ENCODE measurements around the gene SNTG2. TPM values are rescaled to one million over a fixed set of nuclear protein-coding genes. Genes with fewer than 3 reads are reported as not detected.

The SNTG2 gene
- total RNA-seq, 4 donors from 2014 or later = 1.7 to 5.9 (median 2.0) TPM; not detected in 1

GRCh38 chr2:1283020-1283801 lies 332.6 kb downstream of the SNTG2 start:
- Histone ChIP-seq H3K27ac (no peak overlapping the region), H3K9me3 (no peaks in the 10 kb centered on the region), H3K4me3 (no peak overlapping the region), H3K4me1 (no peaks in the 10 kb centered on the region), H3K36me3 (no peaks in the 10 kb centered on the region), H3K27me3 (peaks cover 0 to 7% (median 0%) of the 10 kb centered on the region in 4 donors)
- 72 to 88% methylated on average over 12 to 19 of the region's 21 CpGs for WGBS, 2 donors
- intact Hi-C loops (cut with DNase I) = no loop called here
- DNase-seq = no peak
- no peak for TF ChIP-seq POLR2A (IDR thresholded peaks at IDR 0.05)
- TF ChIP-seq, protein P1, sequence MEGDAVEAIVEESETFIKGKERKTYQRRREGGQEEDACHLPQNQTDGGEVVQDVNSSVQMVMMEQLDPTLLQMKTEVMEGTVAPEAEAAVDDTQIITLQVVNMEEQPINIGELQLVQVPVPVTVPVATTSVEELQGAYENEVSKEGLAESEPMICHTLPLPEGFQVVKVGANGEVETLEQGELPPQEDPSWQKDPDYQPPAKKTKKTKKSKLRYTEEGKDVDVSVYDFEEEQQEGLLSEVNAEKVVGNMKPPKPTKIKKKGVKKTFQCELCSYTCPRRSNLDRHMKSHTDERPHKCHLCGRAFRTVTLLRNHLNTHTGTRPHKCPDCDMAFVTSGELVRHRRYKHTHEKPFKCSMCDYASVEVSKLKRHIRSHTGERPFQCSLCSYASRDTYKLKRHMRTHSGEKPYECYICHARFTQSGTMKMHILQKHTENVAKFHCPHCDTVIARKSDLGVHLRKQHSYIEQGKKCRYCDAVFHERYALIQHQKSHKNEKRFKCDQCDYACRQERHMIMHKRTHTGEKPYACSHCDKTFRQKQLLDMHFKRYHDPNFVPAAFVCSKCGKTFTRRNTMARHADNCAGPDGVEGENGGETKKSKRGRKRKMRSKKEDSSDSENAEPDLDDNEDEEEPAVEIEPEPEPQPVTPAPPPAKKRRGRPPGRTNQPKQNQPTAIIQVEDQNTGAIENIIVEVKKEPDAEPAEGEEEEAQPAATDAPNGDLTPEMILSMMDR (IDR thresholded peaks at IDR 0.05) = no peak

GRCh38 chr2:1283871-1284270 lies 333.2 kb downstream of the SNTG2 start:
- no peaks in the 10 kb centered on the region for H3K36me3 ChIP-seq
- no peaks in the 10 kb centered on the region for H3K9me3 ChIP-seq
- H3K27me3 ChIP-seq = peaks cover 0 to 7% (median 0%) of the 10 kb centered on the region in 4 donors
- H3K4me1 ChIP-seq = no peaks in the 10 kb centered on the region
- H3K4me3 ChIP-seq = no peak overlapping the region
- no peak for DNase-seq
- TF ChIP-seq POLR2A (IDR thresholded peaks at IDR 0.05) = no peak
- TF ChIP-seq, protein P1 (IDR thresholded peaks at IDR 0.05) = no peak
- H3K27ac ChIP-seq = no peak overlapping the region
- 67 to 82% methylated on average over 10 of the region's 10 CpGs for WGBS, 2 donors
- intact Hi-C loops (cut with DNase I) = no loop called here

DNA sequence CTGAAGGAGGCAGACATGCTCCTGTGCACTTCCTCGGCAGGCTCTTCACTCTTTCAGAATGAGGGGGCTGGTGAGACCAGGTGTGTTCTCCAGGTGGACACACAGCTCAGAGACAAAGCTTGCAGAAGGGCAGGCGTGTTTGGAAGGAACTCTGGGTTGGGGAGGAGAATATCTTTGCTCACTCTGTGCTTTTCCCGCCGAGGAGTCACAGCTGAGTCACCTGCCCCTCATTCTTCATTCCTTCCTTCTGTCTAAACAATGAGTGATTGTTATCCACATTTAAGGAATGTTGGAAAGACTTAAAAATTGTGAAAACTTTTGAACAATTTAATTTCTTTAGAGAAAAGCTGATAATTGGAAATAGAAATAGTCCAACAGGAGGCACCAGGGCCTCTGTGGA lies 336.3 kb downstream of the SNTG2 start:
- intact Hi-C loops (cut with DNase I) = no loop called here
- TF ChIP-seq POLR2A (IDR thresholded peaks at IDR 0.05) = no peak
- TF ChIP-seq, protein P1 (IDR thresholded peaks at IDR 0.05) = no peak
- WGBS, 2 donors = 35 to 57% methylated on average over 3 to 4 of the region's 4 CpGs
- H3K36me3 ChIP-seq = no peaks in the 10 kb centered on the region
- peaks cover 0 to 7% (median 0%) of the 10 kb centered on the region in 4 donors for H3K27me3 ChIP-seq
- no peak overlapping the region for H3K4me3 ChIP-seq
- DNase-seq = no peak
- no peaks in the 10 kb centered on the region for H3K4me1 ChIP-seq
- H3K9me3 ChIP-seq = no peaks in the 10 kb centered on the region
- no peak overlapping the region for H3K27ac ChIP-seq

DNA sequence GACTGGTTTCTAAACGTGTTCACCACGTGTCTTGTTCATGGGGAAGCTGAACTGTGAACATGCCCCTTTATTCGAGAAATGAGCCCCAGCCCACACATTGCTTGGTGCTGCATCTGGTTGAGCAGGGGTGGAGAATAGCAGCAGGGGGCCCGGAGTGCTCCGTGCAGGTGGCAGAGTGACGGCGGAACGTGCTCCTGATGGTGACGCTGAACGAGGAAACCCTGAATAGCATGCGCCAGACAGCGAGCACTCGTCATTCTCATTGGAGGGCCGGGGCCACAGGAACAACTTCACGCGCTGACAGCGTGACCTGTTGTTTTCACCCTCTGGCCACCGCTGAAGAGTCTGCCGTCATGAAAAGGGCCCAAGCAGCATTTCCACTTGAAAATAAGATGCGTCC lies 336.8 kb downstream of the SNTG2 start:
- TF ChIP-seq POLR2A (IDR thresholded peaks at IDR 0.05) = no peak
- TF ChIP-seq, protein P1 (IDR thresholded peaks at IDR 0.05) = no peak
- intact Hi-C loops (cut with DNase I) = no loop called here
- no peak for DNase-seq
- no peak overlapping the region for H3K4me3 ChIP-seq
- H3K9me3 ChIP-seq = no peaks in the 10 kb centered on the region
- WGBS, 2 donors = 86 to 87% methylated on average over 20 of the region's 20 CpGs
- no peak overlapping the region for H3K27ac ChIP-seq
- H3K4me1 ChIP-seq = no peaks in the 10 kb centered on the region
- H3K27me3 ChIP-seq = peaks cover 0 to 7% (median 0%) of the 10 kb centered on the region in 4 donors
- H3K36me3 ChIP-seq = no peaks in the 10 kb centered on the region

GRCh38 chr2:1294900-1295299 lies 344.3 kb downstream of the SNTG2 start:
- Histone ChIP-seq H3K9me3 (no peaks in the 10 kb centered on the region), H3K27me3 (no peaks in the 10 kb centered on the region), H3K36me3 (no peaks in the 10 kb centered on the region), H3K4me1 (no peaks in the 10 kb centered on the region), H3K4me3 (no peak overlapping the region), H3K27ac (no peak overlapping the region)
- intact Hi-C loops (cut with DNase I) = no loop called here
- 90 to 95% methylated on average over 10 to 13 of the region's 13 CpGs for WGBS, 2 donors
- TF ChIP-seq, protein P1 (IDR thresholded peaks at IDR 0.05) = no peak
- no peak for TF ChIP-seq POLR2A (IDR thresholded peaks at IDR 0.05)
- no peak for DNase-seq

Measured in esophagus squamous epithelium (tissue), 5 donors.